HepG2 (cell line): Measurements from ENCODE around the gene PPP1R8. TPM values are rescaled to one million over a fixed set of nuclear protein-coding genes. Genes with fewer than 3 reads are reported as not detected.

ENCODE experiments used
- FOXA1 ChIP-seq, 2 experiments: fragments of 450-650 bp in 1 of 2; sonication (generic) in 1 of 2; formaldehyde crosslinking in 1 of 2; IDR thresholded peaks; 2 replicates each; pipeline versions ENCODE4 v1.4.0 to v1.6.1; 2016 to 2020; ENCODE audit warnings: missing genetic modification reagents in 1 of 2
- HNF4A ChIP-seq: sonication (generic); formaldehyde crosslinking; IDR thresholded peaks from 2 replicates; pipeline ENCODE4 v1.4.0; 2020; ENCODE audit warnings: missing genetic modification reagents
- KMT2A ChIP-seq: sonication (generic); formaldehyde crosslinking; IDR thresholded peaks from 2 replicates; pipeline ENCODE4 v1.4.0; 2020; ENCODE audit warnings: missing genetic modification reagents
- NPAS2 ChIP-seq: sonication (generic); formaldehyde crosslinking; IDR thresholded peaks from 2 replicates; pipeline ENCODE4 v1.8.0; 2022; ENCODE audit warnings: mild to moderate bottlenecking, missing genetic modification reagents, borderline replicate concordance
- PCBP2 ChIP-seq: fragments of 200-400 bp; formaldehyde crosslinking; optimal IDR thresholded peaks from 2 replicates; pipeline ENCODE3; 2018; ENCODE audit warnings: low read length, low read depth; ENCODE audit not compliant: poor library complexity, severe bottlenecking
- PREB ChIP-seq: sonication (generic); formaldehyde crosslinking; IDR thresholded peaks from 2 replicates; pipeline ENCODE4 v1.4.0; 2020; ENCODE audit warnings: missing genetic modification reagents
- U2AF1 ChIP-seq: fragments of 200-400 bp; formaldehyde crosslinking; optimal IDR thresholded peaks from 2 replicates; pipeline ENCODE3; 2017; ENCODE audit warnings: mild to moderate bottlenecking, low read depth, low read length
- USF2 ChIP-seq, 2 experiments: sonication (generic) in 1 of 2; formaldehyde crosslinking in 1 of 2; IDR thresholded peaks; 2 replicates each; pipeline versions ENCODE4 v1.5.1 to v1.6.1; 2011 to 2020; ENCODE audit warnings: borderline replicate concordance in 1 of 2, low read depth in 1 of 2, low read length in 1 of 2, mild to moderate bottlenecking in 1 of 2, missing genetic modification reagents in 1 of 2, moderate library complexity in 1 of 2
- ZMAT5 ChIP-seq: sonication (generic); formaldehyde crosslinking; IDR thresholded peaks from 2 replicates; pipeline ENCODE4 v1.5.0; 2020; ENCODE audit warnings: mild to moderate bottlenecking, low read depth, missing genetic modification reagents, borderline replicate concordance
- ZNF160 ChIP-seq: sonication (generic); formaldehyde crosslinking; IDR thresholded peaks from 2 replicates; pipeline ENCODE4 v1.8.0; 2022; ENCODE audit warnings: mild to moderate bottlenecking, inconsistent platforms, missing genetic modification reagents
- ZNF180 ChIP-seq: sonication (generic); formaldehyde crosslinking; IDR thresholded peaks from 2 replicates; pipeline ENCODE4 v1.4.0; 2020; ENCODE audit warnings: low read depth, missing genetic modification reagents, borderline replicate concordance
- ZNF574 ChIP-seq: sonication (generic); formaldehyde crosslinking; IDR thresholded peaks from 2 replicates; pipeline ENCODE4 v1.4.0; 2020; ENCODE audit warnings: missing genetic modification reagents
- ZNF609 ChIP-seq: sonication (generic); formaldehyde crosslinking; IDR thresholded peaks from 2 replicates; pipeline ENCODE4 v1.4.0; 2020; ENCODE audit warnings: mild to moderate bottlenecking, missing genetic modification reagents, borderline replicate concordance
- ZNF777 ChIP-seq: sonication (generic); formaldehyde crosslinking; IDR thresholded peaks from 2 replicates; pipeline ENCODE4 v1.4.0; 2020; ENCODE audit warnings: missing genetic modification reagents
- ZSCAN30 ChIP-seq: sonication (generic); formaldehyde crosslinking; IDR thresholded peaks from 2 replicates; pipeline ENCODE4 v1.5.0; 2020; ENCODE audit warnings: mild to moderate bottlenecking, missing genetic modification reagents
- polyA plus RNA-seq, 8 experiments: library from polyadenylated mRNA; depleted of rRNA in 3 of 8; stranded (reverse) in 7 of 8; unstranded in 1 of 8; fragments of >200 nt; fragmentation: Illumina TruSeq in 4 of 8; extraction: Trizol in 4 of 8; gene quantifications; 2 replicates each; pipeline versions ENCODE4 v1.2.1 to v1.2.3, GENCODE V29; 2011 to 2016; ENCODE audit warnings: low read depth in 4 of 8, missing spikeins in 1 of 8, mixed read lengths in 1 of 8; ENCODE audit not compliant: insufficient read depth in 1 of 8
- total RNA-seq, 5 experiments: library from RNA; depleted of rRNA; stranded (reverse); fragments of >200 nt; fragmentation: Illumina TruSeq; extraction: Trizol; gene quantifications; 2 replicates each; pipeline ENCODE4 v1.2.3, GENCODE V29; 2016; ENCODE audit warnings: low read depth in 1 of 5

Gene PPP1R8
- total and polyA plus RNA-seq, 2 of the 13 experiments (the other 11 are each of a cell fraction or from before 2014, with no cell fraction given) = 38.3 to 62.2 TPM

GRCh38 chr1:27858072-27858948, 27.7 kb downstream of the PPP1R8 start (continued):
- TF ChIP-seq ZNF609 (CRISPR knock-in tag) = no peak
- TF ChIP-seq HNF4A (CRISPR knock-in tag) = 0 out of 2 replicates have a peak, but pooled peaks have one; percentile 9
- TF ChIP-seq USF2 (IDR thresholded peaks at IDR 0.05; ENCODE audit: low read depth, low read length) = no peak
- no peak for TF ChIP-seq USF2 (CRISPR knock-in tag; IDR thresholded peaks at IDR 0.05; ENCODE audit: borderline replicate concordance)
- TF ChIP-seq KMT2A (CRISPR knock-in tag) = 0 out of 2 replicates have a peak, but pooled peaks have one; percentile 22
- TF ChIP-seq PCBP2 = no peak
- TF ChIP-seq PREB = no peak
- no peak for TF ChIP-seq ZNF160 (CRISPR knock-in tag)
- no peak; the same call in 1 of the 2 replicates for TF ChIP-seq ZNF574 (CRISPR knock-in tag)
- TF ChIP-seq ZNF777 (CRISPR knock-in tag) = 0 out of 2 replicates have a peak, but pooled peaks have one; percentile 24
- TF ChIP-seq ZMAT5 (CRISPR knock-in tag) = no peak
- no peak for TF ChIP-seq NPAS2 (CRISPR knock-in tag)
- TF ChIP-seq FOXA1 (IDR thresholded peaks at IDR 0.05) = no peak
- TF ChIP-seq FOXA1 (CRISPR knock-in tag; IDR thresholded peaks at IDR 0.05) = no peak
- TF ChIP-seq ZSCAN30 (CRISPR knock-in tag) = no peak
- no peak for TF ChIP-seq U2AF1
- no peak for TF ChIP-seq ZNF180 (CRISPR knock-in tag)
